Transverse colon (tissue), 4 donors: ENCODE measurements around the gene PDC. TPM values are rescaled to one million over a fixed set of nuclear protein-coding genes. Genes with fewer than 3 reads are reported as not detected.
"Not testable (repeated sequence)": the region's sequence is repeated elsewhere in the genome, so short reads cannot be mapped to it uniquely, and the experiment has no call there.

Experiments
- DNase-seq: peaks from one replicate; pipeline ENCODE4 v3.0.0-alpha.2; 2019
- H3K27ac ChIP-seq, 4 donors: fragments of 200-600 bp; sonication (generic); 2 replicates each; pipeline ENCODE4 v1.5.1; 2016 to 2018; ENCODE audit warnings: inconsistent platforms in 4 of 4
- H3K27me3 ChIP-seq: fragments of 200-600 bp; sonication (generic); 2 replicates; pipeline ENCODE4 v1.5.1; 2017; ENCODE audit warnings: inconsistent platforms
- H3K36me3 ChIP-seq, 4 donors: fragments of 200-600 bp; sonication (generic); 2 replicates each; pipeline ENCODE4 v1.5.1; 2017 to 2019; ENCODE audit warnings: inconsistent platforms in 4 of 4
- H3K4me1 ChIP-seq, 4 donors: fragments of 200-600 bp; sonication (generic); 2 replicates each; pipeline ENCODE4 v1.5.1; 2017 to 2020; ENCODE audit warnings: inconsistent platforms in 4 of 4
- H3K4me3 ChIP-seq, 4 donors: fragments of 200-600 bp; sonication (generic); 1 replicate in 1 of 4; 2 replicates in 3 of 4; pipeline versions ENCODE4 v1.5.1 to v1.6.1; 2017 to 2019; ENCODE audit warnings: inconsistent platforms in 4 of 4
- H3K9me3 ChIP-seq, 2 donors: fragments of 200-600 bp; sonication (generic); 2 replicates each; pipeline ENCODE4 v1.5.1; 2017 to 2019; ENCODE audit warnings: inconsistent platforms in 2 of 2
- CTCF ChIP-seq, 5 experiments: fragments of 200-600 bp in 3 of 5; fragments of 450-650 bp in 2 of 5; sonication (generic) in 3 of 5; IDR thresholded peaks; 1 replicate in 2 of 5; 2 replicates in 3 of 5; pipeline ENCODE4 v1.5.1; 2016 to 2017; ENCODE audit warnings: antibody characterized with exemption in 5 of 5, inconsistent platforms in 3 of 5, mild to moderate bottlenecking in 2 of 5, moderate library complexity in 1 of 5
- EP300 ChIP-seq: sonication (generic); formaldehyde crosslinking; IDR thresholded peaks from one replicate; pipeline ENCODE4 v1.6.1; 2017; ENCODE audit warnings: antibody characterized with exemption, low read depth
- POLR2A ChIP-seq: fragments of 450-650 bp; IDR thresholded peaks from one replicate; pipeline ENCODE4 v1.6.1; 2016; ENCODE audit warnings: antibody characterized with exemption, mild to moderate bottlenecking, moderate library complexity
- POLR2AphosphoS5 ChIP-seq, 3 donors: sonication (generic); formaldehyde crosslinking; IDR thresholded peaks; one replicate each; pipeline ENCODE4 v1.6.1; 2016; ENCODE audit warnings: antibody characterized with exemption in 3 of 3
- WGBS, 2 donors: methylation state at CpG; one replicate each; pipeline ENCODE4 v1.1.5; 2018; ENCODE audit warnings: low coverage in 1 of 2; 5-methylcytosine and 5-hydroxymethylcytosine counted together
- in situ Hi-C, 4 donors: fragments of 200-750 bp; cut with MboI; loops; one replicate each; pipeline versions ENCODE4 v1.15.0 to v1.15.1; 2017; ENCODE audit warnings: low sequenced_read_pairs in 3 of 4, low pct_ligation_motif_present in 1 of 4, low pct_unique_long_range_greater_than_20kb in 1 of 4
- intact Hi-C: fragments of 100-400 bp; cut with DNase I; formaldehyde crosslinking; loops from one replicate; pipeline ENCODE4 v1.15.1; 2023; ENCODE audit warnings: low total_unique reads
- total RNA-seq, 4 donors: library from RNA; depleted of rRNA; stranded (reverse); fragments of >200 nt; gene quantifications; one replicate each; pipeline ENCODE4 v1.1.0, GENCODE V29; 2016

PDC gene
- total RNA-seq, 4 donors from 2014 or later, result not detected

GRCh38 chr1:186465946-186466345 is 5.0 kb upstream of the PDC start:
- no peak for TF ChIP-seq CTCF (IDR thresholded peaks at IDR 0.05)
- no peak for TF ChIP-seq POLR2A
- no peak for TF ChIP-seq POLR2AphosphoS5 (IDR thresholded peaks at IDR 0.05)
- no peak for TF ChIP-seq EP300
- in situ Hi-C loops, result no loop called here
- Histone ChIP-seq H3K27me3 (no peaks in the 10 kb centered on the region), H3K4me1 (no peaks in the 10 kb centered on the region), H3K27ac (no peak overlapping the region), H3K4me3 (no peak overlapping the region), H3K9me3 (no peaks in the 10 kb centered on the region), H3K36me3 (no peaks in the 10 kb centered on the region)
- intact Hi-C loops, result no loop called here
- no peak for DNase-seq
- 60 to 68% methylated on average over 2 of the region's 2 CpGs for WGBS, 2 donors

DNA sequence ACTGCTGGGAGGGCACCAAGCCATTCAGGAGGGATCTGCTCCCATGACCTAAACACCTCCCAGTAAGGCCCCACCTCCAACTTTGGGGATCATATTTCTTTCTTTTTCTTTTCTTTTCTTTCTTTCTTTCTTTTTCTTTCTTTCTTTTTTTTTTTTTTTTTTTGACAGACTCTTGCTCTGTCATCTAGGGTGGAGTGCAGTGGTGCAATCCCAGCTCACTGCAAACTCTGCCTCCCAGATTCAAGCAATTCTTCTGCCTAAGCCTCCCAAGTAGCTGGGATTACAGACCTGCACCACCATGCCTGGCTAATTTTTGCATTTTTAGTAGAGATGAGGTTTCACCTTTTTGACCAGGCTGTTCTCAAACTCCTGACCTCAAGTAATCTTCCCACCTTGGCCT is 4.6 kb upstream of the PDC start:
- H3K36me3 ChIP-seq, H3K4me1 ChIP-seq, DNase-seq: not testable (repeated sequence)

GRCh38 chr1:186463926-186464325 is 3.0 kb upstream of the PDC start:
- TF ChIP-seq POLR2AphosphoS5 (IDR thresholded peaks at IDR 0.05) (no peak), EP300 (no peak), POLR2A (no peak), CTCF (IDR thresholded peaks at IDR 0.05) (no peak)
- H3K36me3 ChIP-seq, result no peaks in the 10 kb centered on the region
- in situ Hi-C loops (no loop called here), intact Hi-C loops (no loop called here)
- no peaks in the 10 kb centered on the region for H3K4me1 ChIP-seq
- no peaks in the 10 kb centered on the region for H3K9me3 ChIP-seq
- H3K27ac ChIP-seq, result no peak overlapping the region
- no peak overlapping the region for H3K4me3 ChIP-seq
- no peak for DNase-seq
- 85 to 90% methylated on average over 3 of the region's 3 CpGs for WGBS, 2 donors
- H3K27me3 ChIP-seq, result no peaks in the 10 kb centered on the region

More for the DNA sequence above, 4.6 kb upstream of the PDC start:
- H3K27me3 ChIP-seq, intact Hi-C loops, H3K27ac ChIP-seq, H3K4me3 ChIP-seq, in situ Hi-C loops, H3K9me3 ChIP-seq: not testable (repeated sequence)

- H3K36me3 ChIP-seq, result no peaks in the 10 kb centered on the region
- WGBS, 2 donors, result 57 to 84% methylated on average over 1 to 5 of the region's 5 CpGs
- in situ Hi-C loops, result no loop called here
- no peaks in the 10 kb centered on the region for H3K9me3 ChIP-seq
- TF ChIP-seq POLR2AphosphoS5 (IDR thresholded peaks at IDR 0.05), result no peak
- no peak for TF ChIP-seq POLR2A
- TF ChIP-seq CTCF (IDR thresholded peaks at IDR 0.05), result no peak
- TF ChIP-seq EP300, result no peak
- no peak overlapping the region for H3K4me3 ChIP-seq
- intact Hi-C loops, result no loop called here
- no peaks in the 10 kb centered on the region for H3K27me3 ChIP-seq
- no peak overlapping the region for H3K27ac ChIP-seq
- DNase-seq, result no peak
- no peaks in the 10 kb centered on the region for H3K4me1 ChIP-seq
These were observed 2.6 kb upstream of the PDC start for GRCh38 chr1:186463511-186463910.

GRCh38 chr1:186459161-186459560 is 1.8 kb downstream of the PDC start:
- DNase-seq, intact Hi-C loops, H3K36me3 ChIP-seq, H3K9me3 ChIP-seq, H3K4me1 ChIP-seq, in situ Hi-C loops, H3K27me3 ChIP-seq, H3K4me3 ChIP-seq, H3K27ac ChIP-seq: not testable (repeated sequence)
- 99% methylated on average over 14 of the region's 14 CpGs; no CpG with 5 or more reads in 1 of the 2 donors for WGBS, 2 donors
